Tibial nerve (tissue), 4 donors: ENCODE data around the gene SNED1. TPM values are rescaled to one million over a fixed set of nuclear protein-coding genes. Genes with fewer than 3 reads are reported as not detected.

ENCODE experiments used
- DNase-seq, 2 donors: peaks; one replicate each; pipeline ENCODE4 v3.0.0-alpha.2; 2019; ENCODE audit warnings: low spot score in 2 of 2
- H3K27ac ChIP-seq, 4 donors: fragments of 200-600 bp; sonication (generic) in 3 of 4; one replicate each; pipeline ENCODE4 v1.5.1; 2017 to 2019; ENCODE audit warnings: mild to moderate bottlenecking in 1 of 4
- H3K27me3 ChIP-seq, 2 donors: fragments of 200-600 bp; sonication (generic) in 1 of 2; one replicate each; pipeline versions ENCODE4 v1.5.1 to v1.6.0; 2017 to 2019
- H3K36me3 ChIP-seq, 3 donors: fragments of 200-600 bp; sonication (generic); one replicate each; pipeline ENCODE4 v1.5.1; 2018 to 2019
- H3K4me1 ChIP-seq, 4 donors: fragments of 200-600 bp; sonication (generic) in 3 of 4; one replicate each; pipeline ENCODE4 v1.5.1; 2017 to 2019
- H3K4me3 ChIP-seq, 4 donors: fragments of 200-600 bp; sonication (generic) in 3 of 4; one replicate each; pipeline ENCODE4 v1.5.1; 2017 to 2019; ENCODE audit warnings: mild to moderate bottlenecking in 1 of 4, moderate library complexity in 1 of 4
- H3K9me3 ChIP-seq, 4 donors: fragments of 200-600 bp; sonication (generic) in 3 of 4; one replicate each; pipeline ENCODE4 v1.5.1; 2017 to 2019
- CTCF ChIP-seq, 5 experiments: fragments of 200-600 bp in 3 of 5; fragments of 450-650 bp in 2 of 5; sonication (generic) in 3 of 5; IDR thresholded peaks; one replicate each; pipeline ENCODE4 v1.5.1; 2016 to 2019; ENCODE audit warnings: antibody characterized with exemption in 5 of 5, mild to moderate bottlenecking in 3 of 5, moderate library complexity in 2 of 5
- EP300 ChIP-seq, 2 donors: sonication (generic); formaldehyde crosslinking; IDR thresholded peaks; one replicate each; pipeline ENCODE4 v1.6.1; 2017; ENCODE audit warnings: antibody characterized with exemption in 2 of 2, mild to moderate bottlenecking in 1 of 2
- POLR2A ChIP-seq, 2 donors: fragments of 450-650 bp; IDR thresholded peaks; one replicate each; pipeline ENCODE4 v1.6.1; 2017; ENCODE audit warnings: antibody characterized with exemption in 2 of 2, mild to moderate bottlenecking in 2 of 2, moderate library complexity in 2 of 2
- WGBS, 2 donors: methylation state at CpG; one replicate each; pipeline ENCODE4 v1.1.5; 2018; 5-methylcytosine and 5-hydroxymethylcytosine counted together
- small RNA-seq: library from RNA; depleted of rRNA; stranded (forward); fragments of <200 nt; gene quantifications from one replicate; pipeline ENCODE3, GENCODE V24; 2016
- total RNA-seq, 4 donors: library from RNA; depleted of rRNA; stranded (reverse); fragments of >200 nt; gene quantifications; one replicate each; pipeline ENCODE4 v1.1.0, GENCODE V29; 2016

The SNED1 gene
- total RNA-seq, 4 donors from 2014 or later, result 116 to 226 (median 141) TPM

GRCh38 chr2:241140445-241140840 is 142.0 kb downstream of the SNED1 start:
- Histone ChIP-seq H3K27ac (no peak overlapping the region), H3K36me3 (peaks cover 0 to 55% (median 4%) of the 10 kb centered on the region in 3 donors), H3K27me3 (no peaks in the 10 kb centered on the region), H3K4me1 (no peaks in the 10 kb centered on the region), H3K9me3 (no peaks in the 10 kb centered on the region), H3K4me3 (no peak overlapping the region)
- no peak for DNase-seq
- WGBS, 2 donors, result 91 to 94% methylated on average over 10 of the region's 10 CpGs
- TF ChIP-seq POLR2A (IDR thresholded peaks at IDR 0.05), result no peak
- no peak for TF ChIP-seq CTCF (IDR thresholded peaks at IDR 0.05)
- no peak for TF ChIP-seq EP300 (IDR thresholded peaks at IDR 0.05)

GRCh38 chr2:241141214-241141770 is 142.9 kb downstream of the SNED1 start:
- no peaks in the 10 kb centered on the region for H3K4me1 ChIP-seq
- no peak for DNase-seq
- H3K4me3 ChIP-seq, result no peak overlapping the region
- peaks cover 0 to 46% (median 4%) of the 10 kb centered on the region in 3 donors for H3K36me3 ChIP-seq
- WGBS, 2 donors, result 89 to 90% methylated on average over 14 of the region's 14 CpGs
- H3K9me3 ChIP-seq, result no peaks in the 10 kb centered on the region
- TF ChIP-seq EP300 (IDR thresholded peaks at IDR 0.05) (no peak), POLR2A (IDR thresholded peaks at IDR 0.05) (no peak), CTCF (IDR thresholded peaks at IDR 0.05) (no peak)
- H3K27ac ChIP-seq, result no peak overlapping the region
- H3K27me3 ChIP-seq, result no peaks in the 10 kb centered on the region

GRCh38 chr2:241142063-241142462 is 143.6 kb downstream of the SNED1 start:
- Histone ChIP-seq H3K4me3 (no peak overlapping the region), H3K4me1 (no peaks in the 10 kb centered on the region), H3K36me3 (peaks cover 0 to 38% (median 4%) of the 10 kb centered on the region in 3 donors), H3K27ac (no peak overlapping the region), H3K9me3 (no peaks in the 10 kb centered on the region), H3K27me3 (no peaks in the 10 kb centered on the region)
- 93% methylated on average over 6 of the region's 6 CpGs for WGBS, 2 donors
- TF ChIP-seq POLR2A (IDR thresholded peaks at IDR 0.05), result no peak
- TF ChIP-seq EP300 (IDR thresholded peaks at IDR 0.05), result no peak
- no peak for TF ChIP-seq CTCF (IDR thresholded peaks at IDR 0.05)
- no peak for DNase-seq

- H3K36me3 ChIP-seq, result peaks cover 0 to 33% (median 4%) of the 10 kb centered on the region in 3 donors
- H3K4me3 ChIP-seq, result no peak overlapping the region
- no peak for TF ChIP-seq POLR2A (IDR thresholded peaks at IDR 0.05)
- no peak for TF ChIP-seq CTCF (IDR thresholded peaks at IDR 0.05)
- TF ChIP-seq EP300 (IDR thresholded peaks at IDR 0.05), result no peak
- no peak overlapping the region for H3K27ac ChIP-seq
- no peaks in the 10 kb centered on the region for H3K9me3 ChIP-seq
- DNase-seq, result no peak
- H3K27me3 ChIP-seq, result no peaks in the 10 kb centered on the region
- WGBS, 2 donors, result 77 to 84% methylated on average over 7 to 9 of the region's 9 CpGs
- H3K4me1 ChIP-seq, result no peaks in the 10 kb centered on the region
Measured at GRCh38 chr2:241142593-241142992, 144.2 kb downstream of the SNED1 start.

Small RNA genes within 50 kb of the gene (small RNA-seq; reads per million reads assigned to genes)
- gene AC005237.2, result not detected

Other genes with a start within 250 kb of the SNED1 start
- 10 to 100 TPM; 31.9 to 82.2 (median 45.3) TPM for gene KIF1A, start 178.4 kb upstream of the SNED1 start, total RNA-seq
- under 1 TPM in 1 of 4 donors, not detected in 3; 0.30 TPM for gene AGXT, start 129.8 kb upstream of the SNED1 start, total RNA-seq
- not detected for gene MAB21L4, start 102.5 kb upstream of the SNED1 start, total RNA-seq
- 1 to 10 TPM in 1 of 4 donors, under 1 TPM in 1, not detected in 2; 0.44 to 1.2 TPM for gene CROCC2, start 92.3 kb upstream of the SNED1 start, total RNA-seq
- 10 to 100 TPM; 28.9 to 60.5 (median 38.9) TPM for gene MTERF4, start 103.7 kb downstream of the SNED1 start, total RNA-seq
- gene PASK, start 150.9 kb downstream of the SNED1 start, total RNA-seq, result 1 to 10 TPM; 4.1 to 8.1 (median 5.9) TPM
- gene PPP1R7, start 151.8 kb downstream of the SNED1 start, total RNA-seq, result 10 to 100 TPM; 29.5 to 53.8 (median 38.1) TPM
- 1 to 10 TPM in 1 of 4 donors, under 1 TPM in 3; 0.42 to 1.2 (median 0.51) TPM for gene ANO7, start 190.1 kb downstream of the SNED1 start, total RNA-seq